GM21423 (cell line): ENCODE data around the gene SPEN.
"Not testable (repeated sequence)": the region's sequence is repeated elsewhere in the genome, so short reads cannot be mapped to it uniquely, and the experiment has no call there.

Source experiments
- ATAC-seq: cut with Tn5 transposase; IDR thresholded peaks from one replicate; pipeline ENCODE4 v1.9.1; 2021; ENCODE audit warnings: mild to moderate bottlenecking, moderate library complexity; ENCODE audit not compliant: unreplicated experiment

SPEN gene

GRCh38 chr1:15856888-15857287, 9.4 kb downstream of the SPEN start:
- no peak for ATAC-seq

- no peak for ATAC-seq
These were observed 10.7 kb downstream of the SPEN start for GRCh38 chr1:15858069-15858670.

DNA sequence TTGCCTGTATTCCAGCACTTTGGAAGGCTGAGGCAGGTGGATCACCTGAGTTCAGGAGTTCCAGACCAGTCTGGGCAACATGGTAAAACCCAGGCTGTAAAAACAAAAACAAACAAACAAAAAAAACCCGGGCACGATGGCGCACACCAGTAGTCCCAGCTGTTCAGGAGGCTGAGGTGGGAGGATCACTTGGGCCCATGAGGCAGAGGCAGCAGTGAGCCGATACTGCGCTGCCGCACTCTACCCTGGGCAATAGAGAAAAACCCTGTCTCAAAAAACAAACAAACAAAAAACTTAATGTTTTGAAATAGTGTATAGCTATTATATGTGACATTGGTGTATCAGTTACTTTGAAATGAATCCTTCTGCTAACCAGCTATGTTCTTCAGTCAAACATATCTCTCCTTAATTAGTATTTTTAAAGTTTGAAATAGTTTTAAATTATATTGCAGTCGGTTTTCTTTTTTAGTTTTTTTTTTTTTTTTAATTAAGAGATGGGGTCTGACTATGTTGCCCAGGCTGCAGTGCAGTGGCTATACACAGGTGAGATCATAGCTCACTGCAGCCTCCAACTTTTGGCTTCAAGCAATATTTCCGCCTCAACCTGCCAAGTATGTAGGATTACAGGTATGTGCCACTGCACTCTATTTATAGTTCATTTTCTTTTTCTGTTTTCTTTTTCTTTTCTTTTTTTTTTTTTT, 11.3 kb downstream of the SPEN start:
- no peak for ATAC-seq

GRCh38 chr1:15863156-15863901, 15.8 kb downstream of the SPEN start:
- no peak for ATAC-seq

DNA sequence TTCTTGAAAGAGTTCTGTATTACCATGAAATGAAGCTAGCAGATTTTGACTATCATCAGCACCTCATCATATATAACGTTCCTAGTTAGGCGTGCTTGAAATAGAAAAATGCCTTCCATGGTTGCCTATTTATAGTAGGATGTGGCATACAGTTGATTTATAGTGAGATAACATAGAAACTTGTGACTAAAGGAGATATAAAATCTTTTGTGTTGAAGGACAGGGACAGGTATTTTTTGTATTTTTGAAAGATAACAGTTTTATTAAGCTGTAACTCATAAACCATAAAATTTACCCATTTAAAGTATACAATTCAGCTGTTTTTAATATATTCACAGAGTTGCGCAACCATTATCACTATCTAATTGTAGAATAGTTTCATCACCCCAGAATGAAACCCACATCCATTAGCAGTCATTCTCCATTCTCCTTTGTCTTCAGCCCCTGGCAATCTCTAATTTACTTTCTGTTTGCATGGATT, 19.3 kb downstream of the SPEN start:
- no peak for ATAC-seq

- ATAC-seq, result no peak
These were observed 19.8 kb downstream of the SPEN start for GRCh38 chr1:15867288-15867687.

GRCh38 chr1:15869413-15869812, 21.9 kb downstream of the SPEN start:
- no peak for ATAC-seq

- ATAC-seq, result no peak
These were observed 22.9 kb downstream of the SPEN start for GRCh38 chr1:15870421-15870820.

DNA sequence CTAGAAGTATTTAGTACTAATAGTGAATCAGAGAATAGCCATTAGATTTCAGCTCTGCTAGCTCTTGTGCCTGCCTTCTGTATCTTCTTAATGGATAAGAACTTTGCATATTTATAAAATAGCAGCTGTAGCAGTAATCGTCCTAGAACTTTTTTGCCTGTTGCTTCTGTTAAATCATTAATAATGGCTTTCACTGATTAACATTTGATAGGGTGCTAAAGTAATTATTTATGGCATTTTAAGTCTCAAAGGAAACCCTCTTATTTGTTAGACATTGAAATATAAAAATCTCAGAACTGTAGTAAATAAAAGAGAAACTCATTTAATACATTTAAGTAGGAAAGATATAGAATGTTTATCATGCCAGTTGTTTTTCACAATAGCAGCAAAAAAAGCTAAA, 27.0 kb downstream of the SPEN start:
- ATAC-seq, result no peak

DNA sequence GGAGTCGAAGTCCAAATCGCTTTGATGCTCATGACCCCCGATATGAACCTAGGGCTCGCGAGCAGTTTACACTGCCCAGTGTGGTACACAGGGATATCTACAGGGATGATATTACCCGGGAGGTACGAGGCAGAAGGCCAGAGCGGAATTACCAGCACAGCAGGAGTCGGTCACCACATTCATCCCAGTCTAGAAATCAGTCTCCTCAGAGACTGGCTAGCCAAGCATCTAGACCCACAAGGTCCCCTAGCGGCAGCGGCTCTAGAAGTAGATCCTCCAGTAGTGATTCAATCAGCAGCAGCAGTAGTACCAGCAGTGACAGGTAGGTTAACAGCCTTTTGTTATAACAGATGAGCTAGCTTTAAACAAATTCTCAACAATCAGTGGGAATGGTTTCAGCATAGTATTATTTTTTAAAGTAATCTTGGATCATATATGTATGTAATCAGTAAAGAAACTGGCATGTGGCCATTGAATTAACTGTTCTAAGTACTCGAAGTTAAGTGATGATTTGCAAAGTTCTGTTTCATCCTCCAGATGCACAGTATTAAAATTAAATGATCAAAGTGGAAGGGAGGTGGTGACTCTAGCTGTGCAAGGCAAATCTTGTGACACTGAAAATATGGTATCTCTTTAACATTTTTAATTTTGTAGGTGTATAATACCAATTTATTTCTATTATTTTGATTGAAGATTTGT, 29.0 kb downstream of the SPEN start:
- ATAC-seq, result no peak

DNA sequence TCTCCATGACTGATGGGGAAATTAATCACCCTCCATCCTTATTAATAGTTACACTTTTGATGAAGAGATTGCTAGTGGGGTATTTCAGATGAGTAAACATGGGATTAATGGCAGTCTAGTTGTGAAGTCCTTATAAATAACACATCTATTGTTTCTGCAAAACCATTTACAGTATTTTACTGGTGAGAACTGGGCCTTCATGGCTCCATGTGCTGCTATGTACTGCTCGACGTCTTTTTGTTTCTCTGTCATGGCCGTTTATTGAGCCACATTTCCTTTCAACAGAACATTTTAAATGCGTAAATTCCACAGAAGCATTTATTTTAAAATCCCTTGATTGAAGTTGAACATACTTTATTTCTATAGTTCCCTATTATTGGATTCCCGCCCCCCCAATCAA, 34.5 kb downstream of the SPEN start:
- no peak for ATAC-seq

DNA sequence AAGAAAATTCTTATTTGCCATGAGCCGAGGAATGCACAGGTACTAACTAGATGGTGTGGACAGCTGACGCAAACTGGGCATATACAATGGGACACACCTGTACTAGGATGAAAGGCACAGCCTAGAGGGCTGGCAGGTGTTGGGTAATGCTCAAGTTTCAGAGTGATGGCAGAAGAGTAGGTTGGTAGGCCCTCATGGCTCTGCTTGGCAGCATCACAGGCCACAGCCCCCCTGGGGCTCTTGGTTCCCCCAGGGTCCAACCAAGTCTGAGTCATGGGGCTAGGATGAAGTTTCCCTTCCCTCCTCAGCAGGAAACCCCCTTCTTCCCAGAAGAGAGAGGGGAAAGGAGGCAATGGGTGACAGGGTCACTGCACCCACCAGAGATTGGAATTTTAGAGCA, 35.2 kb downstream of the SPEN start:
- ATAC-seq, result no peak

DNA sequence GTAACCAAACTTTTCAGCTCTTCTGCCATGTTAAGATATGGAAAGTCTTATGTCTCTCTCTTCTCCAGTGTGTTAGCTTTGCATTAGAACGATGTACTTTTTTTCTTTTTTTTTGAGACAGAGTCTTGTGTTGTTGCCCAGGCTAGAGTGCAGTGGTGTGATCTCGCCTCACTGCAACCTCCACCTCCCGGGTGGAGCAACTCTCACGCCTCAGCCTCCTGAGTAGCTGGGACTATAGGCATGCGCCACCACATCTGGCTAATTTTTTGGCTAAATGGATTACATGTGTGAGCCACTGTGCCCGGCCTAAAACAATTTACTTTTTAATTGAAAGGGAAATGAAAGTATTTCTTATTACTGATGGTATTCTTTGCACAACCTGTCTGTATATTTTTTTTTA, 35.8 kb downstream of the SPEN start:
- no peak for ATAC-seq

- no peak for ATAC-seq
These were observed 37.0 kb downstream of the SPEN start for GRCh38 chr1:15884477-15884876.

DNA sequence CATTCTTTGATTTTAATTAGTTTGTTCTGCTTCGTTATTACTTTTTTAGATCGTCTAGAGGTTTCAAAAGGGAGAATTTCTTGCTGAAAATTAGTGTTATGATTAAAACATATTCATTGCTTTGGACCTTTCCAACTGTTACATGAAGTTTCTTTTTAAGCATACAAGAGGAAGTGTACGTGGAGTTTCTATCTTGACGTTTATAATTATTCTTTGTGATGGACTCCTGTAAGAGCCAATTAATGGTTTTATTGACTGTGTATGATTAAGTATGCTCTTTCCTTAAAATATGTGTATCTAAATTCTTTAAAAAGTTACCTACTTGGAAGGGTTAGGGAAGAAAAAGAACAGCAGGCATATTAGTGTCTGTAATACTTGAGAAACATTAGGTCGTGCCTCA, 37.8 kb downstream of the SPEN start:
- ATAC-seq, result no peak

DNA sequence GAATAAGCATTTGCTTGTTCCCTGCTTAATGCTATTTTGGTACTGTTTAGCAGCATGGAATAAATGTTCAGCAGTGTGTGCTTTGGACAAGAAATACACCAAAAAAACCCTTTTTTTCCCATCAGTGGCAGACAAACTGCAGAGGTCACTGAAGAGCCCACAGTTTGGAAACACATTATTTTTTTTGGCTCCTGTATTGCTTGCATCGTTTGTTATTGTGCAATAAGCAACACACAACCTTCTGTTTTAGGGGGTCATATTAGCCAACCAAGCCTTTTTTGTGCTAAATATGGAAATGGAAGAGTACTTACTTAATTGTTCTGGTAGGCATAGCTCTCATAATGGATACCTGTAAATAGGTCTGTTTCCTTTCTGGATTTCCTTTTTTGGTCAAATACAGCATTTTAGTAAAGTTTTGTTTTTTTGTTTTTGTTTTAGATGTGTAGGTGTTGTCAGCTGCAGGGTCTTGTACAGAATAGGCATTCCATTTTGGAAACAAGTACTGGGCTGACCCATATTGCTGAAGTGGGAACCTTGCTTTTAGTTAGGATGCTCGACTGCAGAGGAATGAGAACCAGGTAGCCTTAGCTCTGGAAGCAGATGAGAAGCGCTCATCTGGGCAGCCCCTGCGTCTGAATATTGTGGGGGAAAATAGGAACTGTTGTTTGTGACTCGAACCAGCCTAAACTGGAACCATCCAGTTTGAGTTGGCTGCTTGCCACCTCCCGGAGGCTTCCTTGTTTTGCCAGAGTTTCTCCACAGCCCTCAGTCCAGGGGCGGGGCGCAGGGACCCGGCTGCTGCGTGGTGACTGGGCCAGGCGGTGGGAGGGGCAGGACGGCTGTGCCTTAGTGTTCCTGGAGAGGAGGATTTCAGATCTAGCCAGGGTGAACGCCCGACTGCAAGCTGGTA, 38.4 kb downstream of the SPEN start:
- ATAC-seq, result peak; percentile 53

DNA sequence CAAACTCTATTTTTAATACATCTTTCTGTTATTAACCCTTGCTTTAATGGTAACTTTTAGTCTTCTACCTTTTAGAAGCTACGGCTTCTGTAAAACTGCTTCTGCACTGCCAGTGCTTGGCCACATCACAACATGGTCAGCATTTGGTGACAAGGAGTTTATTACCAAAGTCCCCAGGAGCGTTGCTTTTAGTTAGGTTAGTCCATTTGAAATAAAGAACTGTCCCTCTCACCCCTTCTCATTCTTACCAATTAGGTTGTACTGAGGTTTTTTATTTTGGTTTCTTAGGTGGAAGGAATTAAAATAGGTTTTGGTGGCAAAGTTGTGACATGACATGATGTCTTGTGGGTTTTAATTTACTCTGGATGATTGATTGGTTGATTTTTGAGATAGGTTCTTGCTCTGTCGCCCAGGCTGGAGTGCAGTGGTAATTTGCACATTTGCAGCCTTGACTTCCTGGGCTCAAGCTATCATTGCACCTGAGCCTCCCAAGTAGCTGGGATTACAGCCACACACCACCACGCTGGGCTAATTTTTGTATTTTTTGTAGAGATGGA, 39.2 kb downstream of the SPEN start:
- ATAC-seq, result peak; percentile 15

- ATAC-seq, result not testable (repeated sequence)
These were observed 45.5 kb downstream of the SPEN start for GRCh38 chr1:15892857-15893599.

DNA sequence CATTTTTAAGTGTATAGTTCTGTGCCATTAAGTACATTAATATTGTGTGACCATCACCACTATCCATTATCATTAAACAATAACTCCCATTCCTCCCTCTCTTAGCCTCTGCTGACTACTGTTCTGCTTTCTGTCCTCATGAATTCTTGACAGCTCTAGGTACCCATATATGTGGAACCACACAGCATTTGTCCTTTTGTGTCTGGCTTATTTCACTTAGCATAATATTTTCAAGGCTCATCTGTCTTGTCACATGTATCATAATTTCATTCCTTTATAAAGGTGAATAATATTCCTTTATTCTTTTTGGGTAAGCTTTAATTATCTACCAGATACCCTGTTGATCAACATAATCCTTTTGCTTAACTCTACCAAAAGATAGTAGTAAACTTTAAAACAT, 47.7 kb downstream of the SPEN start:
- ATAC-seq, result no peak
